ENCODE results near the gene KLHDC8B. TPM values are rescaled to one million over a fixed set of nuclear protein-coding genes. Genes with fewer than 3 reads are reported as not detected.
"Not testable (repeated sequence)": the region's sequence is repeated elsewhere in the genome, so short reads cannot be mapped to it uniquely, and the experiment has no call there.

The KLHDC8B gene
- total and polyA plus RNA-seq, 2 experiments from 2014 or later = 72.0 to 86.4 TPM

DNA sequence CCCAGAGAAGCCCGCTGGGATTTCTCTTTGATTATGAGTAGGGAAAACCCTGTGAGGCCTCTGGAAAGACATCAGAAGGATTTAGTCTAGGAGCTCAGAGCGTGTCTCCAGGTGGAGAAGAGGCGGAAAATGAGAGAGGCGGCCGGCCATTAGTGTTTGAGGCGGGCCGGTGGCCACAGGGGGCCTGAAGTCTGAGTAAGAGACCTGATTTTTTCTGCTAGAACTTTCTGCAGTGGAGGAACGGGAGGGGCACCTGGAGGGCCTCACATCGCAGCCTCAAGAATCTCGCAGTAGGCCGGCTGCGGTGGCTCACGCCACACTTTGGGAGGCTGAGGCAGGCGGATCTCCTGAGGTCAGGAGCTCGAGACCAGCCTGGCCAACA lies 28.5 kb downstream of the KLHDC8B start:
- H3K4me2 ChIP-seq = no peak overlapping the region
- no peaks in the 10 kb centered on the region for H3K4me1 ChIP-seq (ENCODE audit: insufficient read depth)
- WGBS (ENCODE audit: low lambda C conversion rate, missing lambda C conversion rate) = 93% methylated on average over 15 of the region's 15 CpGs
- H3K36me3 ChIP-seq (replicated peaks; ENCODE audit: insufficient read depth, low read depth) = no peaks in the 10 kb centered on the region
- no peaks in the 10 kb centered on the region for H4K20me1 ChIP-seq (ENCODE audit: insufficient read depth, poor library complexity, severe bottlenecking)
- H3K27me3 ChIP-seq = no peaks in the 10 kb centered on the region
- no peak overlapping the region for H3K4me3 ChIP-seq
- no peaks in the 10 kb centered on the region for H3K9me2 ChIP-seq (replicated peaks; ENCODE audit: insufficient read depth)
- DNase-seq (ENCODE audit: low spot score) = no peak
- no peaks in the 10 kb centered on the region for H3K9me3 ChIP-seq (ENCODE audit: low read depth)
- no peak overlapping the region for H2AFZ ChIP-seq
- H3K79me2 ChIP-seq = no peaks in the 10 kb centered on the region
- TF ChIP-seq EZH2 (IDR thresholded peaks at IDR 0.05; ENCODE audit: borderline replicate concordance) (no peak), EZH2phosphoT487 (IDR thresholded peaks at IDR 0.05; ENCODE audit: low read depth, severe bottlenecking, unreplicated experiment) (no peak)
- TF ChIP-seq, protein P1, sequence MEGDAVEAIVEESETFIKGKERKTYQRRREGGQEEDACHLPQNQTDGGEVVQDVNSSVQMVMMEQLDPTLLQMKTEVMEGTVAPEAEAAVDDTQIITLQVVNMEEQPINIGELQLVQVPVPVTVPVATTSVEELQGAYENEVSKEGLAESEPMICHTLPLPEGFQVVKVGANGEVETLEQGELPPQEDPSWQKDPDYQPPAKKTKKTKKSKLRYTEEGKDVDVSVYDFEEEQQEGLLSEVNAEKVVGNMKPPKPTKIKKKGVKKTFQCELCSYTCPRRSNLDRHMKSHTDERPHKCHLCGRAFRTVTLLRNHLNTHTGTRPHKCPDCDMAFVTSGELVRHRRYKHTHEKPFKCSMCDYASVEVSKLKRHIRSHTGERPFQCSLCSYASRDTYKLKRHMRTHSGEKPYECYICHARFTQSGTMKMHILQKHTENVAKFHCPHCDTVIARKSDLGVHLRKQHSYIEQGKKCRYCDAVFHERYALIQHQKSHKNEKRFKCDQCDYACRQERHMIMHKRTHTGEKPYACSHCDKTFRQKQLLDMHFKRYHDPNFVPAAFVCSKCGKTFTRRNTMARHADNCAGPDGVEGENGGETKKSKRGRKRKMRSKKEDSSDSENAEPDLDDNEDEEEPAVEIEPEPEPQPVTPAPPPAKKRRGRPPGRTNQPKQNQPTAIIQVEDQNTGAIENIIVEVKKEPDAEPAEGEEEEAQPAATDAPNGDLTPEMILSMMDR (IDR thresholded peaks at IDR 0.05; ENCODE audit: poor library complexity) = no peak
- no peak overlapping the region for H3K27ac ChIP-seq

DNA sequence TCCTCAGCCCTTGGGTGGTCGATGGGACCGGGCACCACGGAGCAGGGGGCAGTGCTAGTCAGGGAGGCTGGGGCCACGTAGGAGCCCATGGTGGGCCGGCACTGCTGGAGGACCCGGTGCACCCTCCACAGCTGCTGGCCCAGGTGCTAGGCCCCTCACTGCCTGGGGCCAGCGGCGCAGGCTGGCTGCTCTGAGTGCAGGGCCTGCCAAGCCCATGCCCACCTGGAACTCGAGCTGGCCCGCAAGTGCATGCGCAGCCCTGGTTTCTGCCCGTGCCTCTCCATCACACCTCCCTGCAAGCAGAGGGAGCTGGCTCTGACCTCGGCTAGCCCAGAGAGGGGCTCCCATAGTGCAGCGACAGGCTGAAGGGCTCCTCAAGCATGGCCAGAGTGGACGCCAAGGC lies 42.1 kb downstream of the KLHDC8B start:
- TF ChIP-seq, protein P1 (IDR thresholded peaks at IDR 0.05; ENCODE audit: poor library complexity) = no peak
- TF ChIP-seq EZH2phosphoT487 (IDR thresholded peaks at IDR 0.05; ENCODE audit: low read depth, severe bottlenecking, unreplicated experiment) = no peak
- no peak for TF ChIP-seq EZH2 (IDR thresholded peaks at IDR 0.05; ENCODE audit: borderline replicate concordance)
- H3K36me3 ChIP-seq (replicated peaks; ENCODE audit: insufficient read depth, low read depth) = no peaks in the 10 kb centered on the region
- H2AFZ ChIP-seq = no peak overlapping the region
- no peaks in the 10 kb centered on the region for H3K4me1 ChIP-seq (ENCODE audit: insufficient read depth)
- H3K4me3 ChIP-seq = no peak overlapping the region
- H3K27ac ChIP-seq = no peak overlapping the region
- H4K20me1 ChIP-seq (ENCODE audit: insufficient read depth, poor library complexity, severe bottlenecking) = no peaks in the 10 kb centered on the region
- H3K4me2 ChIP-seq = no peak overlapping the region
- H3K9me3 ChIP-seq (ENCODE audit: low read depth) = no peaks in the 10 kb centered on the region
- H3K27me3 ChIP-seq = no peaks in the 10 kb centered on the region
- H3K79me2 ChIP-seq = no peaks in the 10 kb centered on the region
- H3K9me2 ChIP-seq (replicated peaks; ENCODE audit: insufficient read depth) = no peaks in the 10 kb centered on the region
- WGBS (ENCODE audit: low lambda C conversion rate, missing lambda C conversion rate) = 95% methylated on average over 15 of the region's 15 CpGs
- no peak for DNase-seq (ENCODE audit: low spot score)

DNA sequence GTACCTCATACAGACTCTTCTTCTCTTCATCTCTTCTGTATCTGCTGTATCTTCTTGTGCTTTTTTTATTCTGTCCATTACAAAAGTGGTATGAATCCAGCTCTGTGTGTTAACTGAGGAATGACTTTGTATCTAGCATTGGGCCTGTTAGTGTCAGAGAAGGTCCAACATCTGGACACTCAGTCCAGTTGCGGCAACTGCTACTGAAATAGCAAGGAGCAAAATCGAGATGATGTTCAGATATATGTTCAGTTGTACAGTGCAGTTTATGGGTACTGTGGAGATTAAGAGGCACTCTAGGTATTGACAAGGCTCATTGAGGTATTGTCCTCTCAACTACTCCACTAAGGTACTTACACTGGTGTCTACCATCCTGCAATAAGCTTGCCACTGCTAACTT lies 42.6 kb downstream of the KLHDC8B start:
- no peaks in the 10 kb centered on the region for H3K27me3 ChIP-seq
- no peak overlapping the region for H2AFZ ChIP-seq
- H3K27ac ChIP-seq = no peak overlapping the region
- no peak for DNase-seq (ENCODE audit: low spot score)
- no peaks in the 10 kb centered on the region for H3K36me3 ChIP-seq (replicated peaks; ENCODE audit: insufficient read depth, low read depth)
- no peaks in the 10 kb centered on the region for H3K9me3 ChIP-seq (ENCODE audit: low read depth)
- no peaks in the 10 kb centered on the region for H3K9me2 ChIP-seq (replicated peaks; ENCODE audit: insufficient read depth)
- H3K79me2 ChIP-seq = no peaks in the 10 kb centered on the region
- no peaks in the 10 kb centered on the region for H3K4me1 ChIP-seq (ENCODE audit: insufficient read depth)
- no peak overlapping the region for H3K4me2 ChIP-seq
- no peak for TF ChIP-seq EZH2phosphoT487 (IDR thresholded peaks at IDR 0.05; ENCODE audit: low read depth, severe bottlenecking, unreplicated experiment)
- TF ChIP-seq, protein P1 (IDR thresholded peaks at IDR 0.05; ENCODE audit: poor library complexity) = no peak
- TF ChIP-seq EZH2 (IDR thresholded peaks at IDR 0.05; ENCODE audit: borderline replicate concordance) = no peak
- H3K4me3 ChIP-seq = no peak overlapping the region
- WGBS (ENCODE audit: low lambda C conversion rate, missing lambda C conversion rate) = 74% methylated on average over 2 of the region's 2 CpGs
- no peaks in the 10 kb centered on the region for H4K20me1 ChIP-seq (ENCODE audit: insufficient read depth, poor library complexity, severe bottlenecking)

DNA sequence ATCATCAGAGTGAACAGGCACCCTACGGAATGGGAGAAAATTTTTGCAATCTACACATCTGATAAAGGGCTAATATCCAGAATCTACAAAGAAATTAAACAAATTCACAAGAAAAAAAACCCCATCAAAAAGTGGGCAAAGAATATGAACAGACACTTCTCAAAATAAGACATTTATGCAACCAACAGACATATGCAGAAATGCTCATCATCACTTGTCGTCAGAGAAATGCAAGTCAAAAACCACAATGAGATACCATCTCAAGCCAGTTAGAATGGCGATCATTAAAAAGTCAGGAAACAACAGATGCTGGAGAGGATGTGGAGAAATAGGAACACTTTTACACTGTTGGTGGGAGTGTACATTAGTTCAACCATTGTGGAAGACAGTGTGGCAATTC lies 45.3 kb downstream of the KLHDC8B start:
- not testable (repeated sequence) for H3K9me2 ChIP-seq (replicated peaks; ENCODE audit: insufficient read depth); H2AFZ ChIP-seq; H3K9me3 ChIP-seq (ENCODE audit: low read depth); H3K36me3 ChIP-seq (replicated peaks; ENCODE audit: insufficient read depth, low read depth); H4K20me1 ChIP-seq (ENCODE audit: insufficient read depth, poor library complexity, severe bottlenecking); H3K4me2 ChIP-seq; H3K27me3 ChIP-seq; H3K4me3 ChIP-seq; DNase-seq (ENCODE audit: low spot score); H3K27ac ChIP-seq; H3K4me1 ChIP-seq (ENCODE audit: insufficient read depth); H3K79me2 ChIP-seq
- 89% methylated on average over 3 of the region's 3 CpGs for WGBS (ENCODE audit: low lambda C conversion rate, missing lambda C conversion rate)

DNA sequence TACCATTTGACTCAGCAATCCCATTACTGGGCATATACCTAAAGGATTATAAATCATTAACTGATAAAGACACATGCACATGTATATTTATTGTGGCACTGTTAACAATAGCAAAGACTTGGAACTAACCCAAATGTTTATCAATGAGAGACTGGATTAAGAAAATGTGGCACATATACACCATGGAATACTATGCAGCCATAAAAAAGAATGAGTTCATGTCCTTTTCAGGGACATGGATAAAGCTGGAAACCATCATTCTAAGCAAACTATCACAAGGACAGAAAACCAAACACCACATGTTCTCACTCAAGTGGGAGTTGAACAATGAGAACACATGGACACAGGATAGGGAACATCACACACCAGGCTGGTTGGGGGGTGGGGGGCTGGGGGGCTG lies 45.7 kb downstream of the KLHDC8B start:
- H2AFZ ChIP-seq; H3K4me3 ChIP-seq; H3K4me2 ChIP-seq; H3K9me3 ChIP-seq (ENCODE audit: low read depth); H4K20me1 ChIP-seq (ENCODE audit: insufficient read depth, poor library complexity, severe bottlenecking); H3K79me2 ChIP-seq; DNase-seq (ENCODE audit: low spot score); H3K27me3 ChIP-seq; H3K4me1 ChIP-seq (ENCODE audit: insufficient read depth); H3K36me3 ChIP-seq (replicated peaks; ENCODE audit: insufficient read depth, low read depth); H3K9me2 ChIP-seq (replicated peaks; ENCODE audit: insufficient read depth); H3K27ac ChIP-seq: not testable (repeated sequence)

Measured in hepatocyte (in vitro differentiated cells).